Naive thymus-derived CD4-positive, alpha-beta T cell (primary cell): Measurements from ENCODE around the gene SLC22A12. TPM values are rescaled to one million over a fixed set of nuclear protein-coding genes. Genes with fewer than 3 reads are reported as not detected.

Source experiments
- ATAC-seq: fragments of 150-1000 bp; cut with Tn5 transposase; 2 replicates; pipeline ENCODE4 v1.10.0; 2021; ENCODE audit warnings: mild to moderate bottlenecking, moderate library complexity
- CTCF ChIA-PET: fragments of 350-600 bp; sonication (Branson Sonifier 250); formaldehyde crosslinking; loops from one replicate; lab custom pipeline; 2021; ENCODE audit warnings: antibody characterized with exemption; lab: Charles Lee
- POLR2A ChIA-PET: fragments of 350-600 bp; sonication (Branson Sonifier 250); formaldehyde crosslinking; loops from one replicate; lab custom pipeline; 2021; ENCODE audit warnings: antibody characterized with exemption, inconsistent platforms; lab: Charles Lee
- DNase-seq, 9 donors: peaks; one replicate each; pipeline versions ENCODE4 v3.0.0 to v3.0.0-alpha.2; 2020 to 2022; ENCODE audit warnings: mixed read lengths in 1 of 9
- H3K27ac ChIP-seq: one replicate; pipeline ENCODE4 v1.7.0; 2013; ENCODE audit warnings: mild to moderate bottlenecking, low read depth, low read length, moderate library complexity
- H3K27me3 ChIP-seq, 2 donors: one replicate each; pipeline ENCODE4 v1.7.0; 2013; ENCODE audit warnings: low read length in 2 of 2, mild to moderate bottlenecking in 2 of 2, moderate library complexity in 2 of 2; ENCODE audit not compliant: control insufficient read depth in 2 of 2, insufficient read depth in 2 of 2
- H3K36me3 ChIP-seq, 3 experiments: 1 replicate in 2 of 3; 2 replicates in 1 of 3; pipeline ENCODE4 v1.7.0; 2013; ENCODE audit warnings: low read length in 3 of 3, mild to moderate bottlenecking in 3 of 3, moderate library complexity in 1 of 3; ENCODE audit not compliant: insufficient read depth in 3 of 3, control insufficient read depth in 2 of 3
- H3K4me1 ChIP-seq, 2 donors: one replicate each; pipeline ENCODE4 v1.7.0; 2013; ENCODE audit warnings: low read length in 2 of 2, mild to moderate bottlenecking in 2 of 2, moderate library complexity in 1 of 2; ENCODE audit not compliant: control insufficient read depth in 2 of 2, insufficient read depth in 2 of 2
- H3K4me3 ChIP-seq: 2 replicates; pipeline ENCODE4 v1.7.0; 2013; ENCODE audit warnings: mild to moderate bottlenecking, low read length
- H3K9me3 ChIP-seq, 3 experiments: 1 replicate in 2 of 3; 2 replicates in 1 of 3; pipeline ENCODE4 v1.7.0; 2013; ENCODE audit warnings: low read length in 3 of 3; ENCODE audit not compliant: control insufficient read depth in 2 of 3
- H3K27ac Mint-ChIP-seq, 9 donors: one replicate each; pipeline ENCODE4 v1.8.0; 2020 to 2022; ENCODE audit warnings: mixed read lengths in 9 of 9, mild to moderate bottlenecking in 8 of 9, moderate library complexity in 5 of 9, inconsistent platforms in 2 of 9
- H3K27me3 Mint-ChIP-seq, 5 donors: one replicate each; pipeline ENCODE4 v1.8.0; 2021 to 2022; ENCODE audit warnings: mixed read lengths in 5 of 5, mild to moderate bottlenecking in 1 of 5
- H3K36me3 Mint-ChIP-seq, 5 donors: one replicate each; pipeline ENCODE4 v1.8.0; 2020 to 2022; ENCODE audit warnings: mixed read lengths in 5 of 5, mild to moderate bottlenecking in 3 of 5, inconsistent platforms in 1 of 5
- H3K4me1 Mint-ChIP-seq, 7 donors: one replicate each; pipeline ENCODE4 v1.8.0; 2020 to 2022; ENCODE audit warnings: mixed read lengths in 7 of 7, mild to moderate bottlenecking in 3 of 7, inconsistent platforms in 1 of 7
- H3K4me3 Mint-ChIP-seq, 10 donors: one replicate each; pipeline ENCODE4 v1.8.0; 2020 to 2022; ENCODE audit warnings: mild to moderate bottlenecking in 10 of 10, mixed read lengths in 10 of 10, moderate library complexity in 6 of 10, inconsistent platforms in 2 of 10
- H3K9me3 Mint-ChIP-seq, 11 donors: one replicate each; pipeline ENCODE4 v1.8.0; 2020 to 2022; ENCODE audit warnings: mixed read lengths in 11 of 11, mild to moderate bottlenecking in 4 of 11, inconsistent platforms in 1 of 11, moderate library complexity in 1 of 11
- intact Hi-C, 2 donors: fragments of 100-400 bp; cut with micrococcal nuclease; formaldehyde crosslinking; loops; one replicate each; pipeline ENCODE4 v1.15.1; 2023
- polyA plus RNA-seq, 2 donors: library from polyadenylated mRNA; unstranded; fragments of 300-500 nt; fragmentation: Illumina TruSeq; gene quantifications; one replicate each; pipeline ENCODE4 v1.2.3, GENCODE V29; 2021
- total RNA-seq, 6 experiments: library from RNA in 5 of 6; stranded (reverse) in 5 of 6; gene quantifications; 1 replicate in 5 of 6; 2 replicates in 1 of 6; pipeline ENCODE4 v1.2.3 and lab custom pipeline; 2021 to 2026

The SLC22A12 gene
- total and polyA plus RNA-seq, 7 experiments from 2014 or later: not detected

DNA sequence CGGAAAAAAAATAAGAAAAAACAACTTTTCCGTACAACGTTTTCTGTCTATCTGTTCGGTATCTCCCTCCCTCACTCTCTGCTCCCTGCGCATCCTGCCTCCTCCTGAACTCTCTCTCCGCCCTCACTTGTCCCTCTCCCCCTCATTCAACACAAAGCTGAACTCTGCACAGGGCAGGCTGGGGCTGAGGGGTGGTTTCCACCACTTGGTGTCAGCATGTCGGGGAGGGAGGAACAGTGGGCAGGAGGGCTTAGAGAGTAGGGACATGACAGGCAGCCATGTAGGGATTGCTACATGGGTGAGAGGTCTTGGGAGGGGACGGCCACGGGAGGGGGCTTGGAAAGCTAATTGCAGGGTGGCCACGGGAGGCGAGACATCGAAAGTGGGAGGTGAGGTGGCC is 17.6 kb downstream of the SLC22A12 start:
- DNase-seq: no peak
- Histone ChIP-seq H3K4me1 (peaks cover 0 to 9% of the 10 kb centered on the region in 2 donors), H3K36me3 (no peaks in the 10 kb centered on the region), H3K27me3 (no peaks in the 10 kb centered on the region), H3K27ac (no peak overlapping the region), H3K4me3 (no peak overlapping the region), H3K9me3 (no peaks in the 10 kb centered on the region)
- Mint-ChIP-seq H3K27me3 (peaks cover 0 to under 1% (median 0%) of the 10 kb centered on the region in 5 donors), H3K4me1 (peaks cover 11 to 25% (median 15%) of the 10 kb centered on the region in 7 donors), H3K27ac (no peak overlapping the region), H3K9me3 (peaks cover 0 to 2% (median 0%) of the 10 kb centered on the region in 11 donors), H3K4me3 (no peak overlapping the region), H3K36me3 (no peaks in the 10 kb centered on the region)
- POLR2A ChIA-PET: no interaction called here
- intact Hi-C loops: no loop called here
- CTCF ChIA-PET: no interaction called here
- ATAC-seq: no peak

DNA sequence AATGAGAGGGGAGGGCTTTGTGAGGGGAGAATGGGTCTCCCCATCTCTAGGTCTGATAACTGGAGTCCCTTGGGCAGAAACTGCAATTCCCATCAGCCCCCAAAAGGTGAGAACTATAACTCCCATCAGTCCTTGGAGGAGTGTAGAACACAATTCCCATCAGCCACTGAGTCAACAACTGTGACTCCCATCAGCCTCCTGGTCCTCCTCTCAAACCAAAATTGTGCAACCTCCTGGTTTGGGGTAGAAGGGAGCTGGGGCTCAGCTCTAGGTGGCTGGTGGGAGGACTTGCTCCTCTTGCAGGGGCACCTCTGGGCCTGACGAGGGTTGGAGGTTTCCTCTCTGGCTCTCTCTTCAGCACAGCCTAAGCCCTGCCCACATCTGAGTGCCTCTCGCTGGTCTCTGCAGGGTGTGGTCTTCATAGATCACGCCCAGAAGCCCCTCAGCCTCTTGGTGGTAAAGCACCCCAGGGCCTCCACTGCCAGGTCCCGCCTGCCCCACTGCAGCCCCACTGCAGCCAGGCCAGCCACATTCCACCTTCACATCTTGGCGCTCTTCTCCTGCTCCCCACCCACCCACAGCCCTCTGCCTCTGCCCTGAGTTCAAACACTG is 18.5 kb downstream of the SLC22A12 start:
- peaks cover 11 to 25% (median 15%) of the 10 kb centered on the region in 7 donors for H3K4me1 Mint-ChIP-seq
- Histone ChIP-seq H3K4me3 (no peak overlapping the region), H3K27me3 (no peaks in the 10 kb centered on the region), H3K36me3 (no peaks in the 10 kb centered on the region), H3K27ac (no peak overlapping the region), H3K9me3 (no peaks in the 10 kb centered on the region), H3K4me1 (peaks cover 0 to 9% of the 10 kb centered on the region in 2 donors)
- no peak for DNase-seq
- POLR2A ChIA-PET: no interaction called here
- intact Hi-C loops: no loop called here
- peaks cover 0 to 2% (median 0%) of the 10 kb centered on the region in 11 donors for H3K9me3 Mint-ChIP-seq
- ATAC-seq: no peak
- peaks cover 0 to 4% (median 0%) of the 10 kb centered on the region in 5 donors for H3K27me3 Mint-ChIP-seq
- CTCF ChIA-PET: no interaction called here
- no peak overlapping the region for H3K4me3 Mint-ChIP-seq
- peak overlapping the region in 1 of 9 donors; percentile 41 for H3K27ac Mint-ChIP-seq
- no peaks in the 10 kb centered on the region for H3K36me3 Mint-ChIP-seq

DNA sequence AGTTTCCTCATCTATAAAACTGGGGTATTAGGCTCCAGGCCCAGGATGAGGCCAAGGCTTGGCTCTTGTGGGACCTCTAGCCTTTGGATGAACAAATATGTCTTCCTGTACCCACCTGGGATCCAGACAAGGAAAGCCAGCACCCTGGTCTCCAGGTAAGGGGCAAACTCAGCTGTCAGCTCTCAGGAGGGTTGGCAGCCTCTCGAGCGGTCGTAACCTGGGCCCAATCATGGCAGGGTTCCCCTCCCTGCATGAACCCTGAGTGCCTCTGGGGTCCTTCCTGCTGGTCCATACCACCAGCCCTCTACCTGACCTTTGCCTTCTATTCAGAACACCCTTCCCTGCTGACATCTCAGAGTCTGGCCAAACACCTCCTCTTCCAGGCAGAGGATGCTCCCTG is 19.6 kb downstream of the SLC22A12 start:
- Histone ChIP-seq H3K36me3 (no peaks in the 10 kb centered on the region), H3K9me3 (no peaks in the 10 kb centered on the region), H3K27me3 (no peaks in the 10 kb centered on the region), H3K27ac (no peak overlapping the region), H3K4me1 (peaks cover 0 to 9% of the 10 kb centered on the region in 2 donors), H3K4me3 (no peak overlapping the region)
- H3K4me1 Mint-ChIP-seq: peaks cover 13 to 25% (median 15%) of the 10 kb centered on the region in 7 donors
- POLR2A ChIA-PET: no interaction called here
- H3K27me3 Mint-ChIP-seq: peaks cover 0 to 4% (median 0%) of the 10 kb centered on the region in 5 donors
- H3K9me3 Mint-ChIP-seq: peaks cover 0 to 2% (median 0%) of the 10 kb centered on the region in 11 donors
- DNase-seq: no peak
- CTCF ChIA-PET: no interaction called here
- H3K27ac Mint-ChIP-seq: peak overlapping the region in 1 of 9 donors; percentile 19
- ATAC-seq: no peak
- no peak overlapping the region for H3K4me3 Mint-ChIP-seq
- no peaks in the 10 kb centered on the region for H3K36me3 Mint-ChIP-seq
- intact Hi-C loops: no loop called here

GRCh38 chr11:64611176-64611575 is 20.2 kb downstream of the SLC22A12 start:
- H3K27me3 ChIP-seq: no peaks in the 10 kb centered on the region
- peaks cover 13 to 25% (median 15%) of the 10 kb centered on the region in 7 donors for H3K4me1 Mint-ChIP-seq
- H3K36me3 Mint-ChIP-seq: no peaks in the 10 kb centered on the region
- no peak overlapping the region for H3K27ac ChIP-seq
- peaks cover 0 to 2% (median 0%) of the 10 kb centered on the region in 11 donors for H3K9me3 Mint-ChIP-seq
- no peak overlapping the region for H3K4me3 ChIP-seq
- H3K27ac Mint-ChIP-seq: peak overlapping the region in 1 of 9 donors; percentile 19
- no peak for DNase-seq
- H3K27me3 Mint-ChIP-seq: peaks cover 0 to 4% (median 0%) of the 10 kb centered on the region in 5 donors
- ChIA-PET POLR2A (no interaction called here), CTCF (no interaction called here)
- ATAC-seq: no peak
- intact Hi-C loops: no loop called here
- H3K36me3 ChIP-seq: no peaks in the 10 kb centered on the region
- no peak overlapping the region for H3K4me3 Mint-ChIP-seq
- peaks cover 0 to 9% of the 10 kb centered on the region in 2 donors for H3K4me1 ChIP-seq
- no peaks in the 10 kb centered on the region for H3K9me3 ChIP-seq

- POLR2A ChIA-PET: no interaction called here
- H3K4me1 ChIP-seq: peaks cover 0 to 9% of the 10 kb centered on the region in 2 donors
- ATAC-seq: no peak
Measured at GRCh38 chr11:64611869-64612646, 21.0 kb downstream of the SLC22A12 start.

GRCh38 chr11:64613648-64614047 is 22.6 kb downstream of the SLC22A12 start:
- H3K27me3 ChIP-seq: no peaks in the 10 kb centered on the region
- ChIA-PET POLR2A (no interaction called here), CTCF (no interaction called here)
- H3K36me3 ChIP-seq: no peaks in the 10 kb centered on the region
- peak overlapping the region in 1 of 9 donors; percentile 59 for H3K27ac Mint-ChIP-seq
- H3K4me3 ChIP-seq: no peak overlapping the region
- H3K9me3 Mint-ChIP-seq: peaks cover 0 to 2% (median 0%) of the 10 kb centered on the region in 11 donors
- intact Hi-C loops: no loop called here
- H3K4me1 Mint-ChIP-seq: peaks cover 13 to 25% (median 15%) of the 10 kb centered on the region in 7 donors
- H3K27me3 Mint-ChIP-seq: peaks cover 0 to 4% (median 0%) of the 10 kb centered on the region in 5 donors
- no peak for DNase-seq
- peaks cover 0 to 9% of the 10 kb centered on the region in 2 donors for H3K4me1 ChIP-seq
- no peak overlapping the region for H3K4me3 Mint-ChIP-seq
- ATAC-seq: no peak
- H3K27ac ChIP-seq: no peak overlapping the region
- H3K9me3 ChIP-seq: no peaks in the 10 kb centered on the region
- H3K36me3 Mint-ChIP-seq: no peaks in the 10 kb centered on the region

More at GRCh38 chr11:64611869-64612646, 21.0 kb downstream of the SLC22A12 start:
- CTCF ChIA-PET: no interaction called here
- Mint-ChIP-seq H3K9me3 (peaks cover 0 to 2% (median 0%) of the 10 kb centered on the region in 11 donors), H3K27me3 (peaks cover 0 to 4% (median 0%) of the 10 kb centered on the region in 5 donors), H3K27ac (peak overlapping the region in 2 of 9 donors; percentile 23 to 42), H3K4me1 (peaks cover 13 to 25% (median 15%) of the 10 kb centered on the region in 7 donors), H3K36me3 (no peaks in the 10 kb centered on the region), H3K4me3 (peak overlapping the region in 5 of 10 donors; percentile 6 to 53 (median 35))
- Histone ChIP-seq H3K9me3 (no peaks in the 10 kb centered on the region), H3K36me3 (no peaks in the 10 kb centered on the region), H3K27me3 (no peaks in the 10 kb centered on the region), H3K4me3 (no peak overlapping the region), H3K27ac (no peak overlapping the region)
- no peak for DNase-seq
- intact Hi-C loops: no loop called here
